ENCODE measurements around the gene SEMA6D. TPM values are rescaled to one million over a fixed set of nuclear protein-coding genes. Genes with fewer than 3 reads are reported as not detected.

The SEMA6D gene
- total RNA-seq, 4 donors from 2014 or later = 9.3 to 17.7 (median 14.3) TPM

DNA sequence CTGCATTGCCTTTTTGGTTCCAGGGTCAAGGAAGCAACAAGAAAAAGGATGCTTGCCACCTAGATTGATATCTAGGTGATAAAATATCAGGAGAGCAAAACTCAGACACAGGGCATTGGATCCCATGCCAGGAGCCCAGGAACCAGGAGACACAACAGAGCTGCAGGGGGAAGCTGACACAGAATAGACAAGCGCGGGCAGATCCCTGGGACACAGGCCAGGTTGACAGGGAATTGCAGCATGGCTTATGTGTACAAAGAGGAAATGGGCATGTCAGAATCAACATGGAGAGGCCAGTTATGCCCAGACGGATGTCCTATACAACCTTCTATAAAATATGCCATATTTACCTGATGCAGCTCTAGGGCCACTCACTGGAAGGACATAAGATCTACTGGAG lies 84.2 kb downstream of the SEMA6D start:
- TF ChIP-seq POLR2A (IDR thresholded peaks at IDR 0.05) = no peak
- TF ChIP-seq, protein P1, sequence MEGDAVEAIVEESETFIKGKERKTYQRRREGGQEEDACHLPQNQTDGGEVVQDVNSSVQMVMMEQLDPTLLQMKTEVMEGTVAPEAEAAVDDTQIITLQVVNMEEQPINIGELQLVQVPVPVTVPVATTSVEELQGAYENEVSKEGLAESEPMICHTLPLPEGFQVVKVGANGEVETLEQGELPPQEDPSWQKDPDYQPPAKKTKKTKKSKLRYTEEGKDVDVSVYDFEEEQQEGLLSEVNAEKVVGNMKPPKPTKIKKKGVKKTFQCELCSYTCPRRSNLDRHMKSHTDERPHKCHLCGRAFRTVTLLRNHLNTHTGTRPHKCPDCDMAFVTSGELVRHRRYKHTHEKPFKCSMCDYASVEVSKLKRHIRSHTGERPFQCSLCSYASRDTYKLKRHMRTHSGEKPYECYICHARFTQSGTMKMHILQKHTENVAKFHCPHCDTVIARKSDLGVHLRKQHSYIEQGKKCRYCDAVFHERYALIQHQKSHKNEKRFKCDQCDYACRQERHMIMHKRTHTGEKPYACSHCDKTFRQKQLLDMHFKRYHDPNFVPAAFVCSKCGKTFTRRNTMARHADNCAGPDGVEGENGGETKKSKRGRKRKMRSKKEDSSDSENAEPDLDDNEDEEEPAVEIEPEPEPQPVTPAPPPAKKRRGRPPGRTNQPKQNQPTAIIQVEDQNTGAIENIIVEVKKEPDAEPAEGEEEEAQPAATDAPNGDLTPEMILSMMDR (IDR thresholded peaks at IDR 0.05) = no peak
- no peaks in the 10 kb centered on the region for H3K36me3 ChIP-seq
- no peak overlapping the region for H3K4me3 ChIP-seq (replicated peaks in 1 of 3)
- WGBS, 2 donors = 92 to 94% methylated on average over 3 of the region's 3 CpGs
- H3K27me3 ChIP-seq = no peaks in the 10 kb centered on the region
- DNase-seq = no peak
- H3K27ac ChIP-seq = no peak overlapping the region
- no peaks in the 10 kb centered on the region for H3K4me1 ChIP-seq
- no peaks in the 10 kb centered on the region for H3K9me3 ChIP-seq
- intact Hi-C loops (cut with DNase I) = loop anchor here (10.0 kb wide), 1 partner anchor 87 kb away; the partner anchor contains the start of gene SEMA6D

DNA sequence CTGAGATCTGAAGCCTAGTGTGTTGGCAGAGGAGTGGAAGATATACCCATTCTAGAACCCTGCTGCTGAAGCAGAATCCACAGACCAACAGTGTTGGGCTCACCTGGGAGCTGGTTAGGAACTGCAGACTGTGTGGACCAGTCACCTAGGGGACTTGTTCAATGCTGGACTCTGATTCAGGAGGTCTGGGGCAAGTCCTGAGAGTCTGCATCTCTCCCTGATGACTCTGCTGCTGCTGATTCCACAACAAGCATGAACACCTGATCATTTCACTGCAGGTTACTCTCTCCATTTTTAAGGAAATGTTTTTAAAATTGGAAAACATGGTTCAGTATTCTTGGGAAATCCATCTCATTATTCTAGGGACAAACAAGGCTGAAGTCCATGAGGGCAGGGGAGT lies 84.9 kb downstream of the SEMA6D start:
- Histone ChIP-seq H3K4me3 (replicated peaks in 1 of 3) (no peak overlapping the region), H3K9me3 (no peaks in the 10 kb centered on the region), H3K27me3 (no peaks in the 10 kb centered on the region), H3K4me1 (no peaks in the 10 kb centered on the region), H3K27ac (no peak overlapping the region), H3K36me3 (no peaks in the 10 kb centered on the region)
- TF ChIP-seq POLR2A (IDR thresholded peaks at IDR 0.05) = no peak
- TF ChIP-seq, protein P1 (IDR thresholded peaks at IDR 0.05) = no peak
- DNase-seq = no peak
- intact Hi-C loops (cut with DNase I) = loop anchor here (10.0 kb wide), 1 partner anchor 87 kb away; the partner anchor contains the start of gene SEMA6D

DNA sequence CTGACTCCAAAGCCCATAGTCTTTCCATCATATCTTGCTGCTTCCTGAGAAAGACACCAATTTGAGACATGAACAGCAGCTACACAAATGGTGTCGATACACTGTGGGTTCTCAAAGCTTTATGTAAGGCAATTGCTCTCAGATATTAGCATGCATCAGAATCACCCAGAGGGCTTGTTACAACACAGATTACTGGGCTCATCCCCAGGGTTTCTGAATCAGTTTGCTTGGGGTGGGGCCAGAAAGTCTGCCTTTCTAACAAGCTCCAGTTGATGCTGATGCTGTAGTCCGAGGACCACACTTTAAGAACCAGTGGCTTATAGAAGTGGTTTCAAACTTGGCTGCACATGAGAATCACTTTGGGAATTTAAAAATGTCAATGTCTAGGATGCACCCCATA lies 86.5 kb downstream of the SEMA6D start:
- Histone ChIP-seq H3K27ac (no peak overlapping the region), H3K4me1 (no peaks in the 10 kb centered on the region), H3K4me3 (replicated peaks in 1 of 3) (no peak overlapping the region), H3K27me3 (no peaks in the 10 kb centered on the region), H3K9me3 (no peaks in the 10 kb centered on the region), H3K36me3 (no peaks in the 10 kb centered on the region)
- DNase-seq = no peak
- no peak for TF ChIP-seq POLR2A (IDR thresholded peaks at IDR 0.05)
- TF ChIP-seq, protein P1 (IDR thresholded peaks at IDR 0.05) = no peak
- intact Hi-C loops (cut with DNase I) = loop anchor here (10.0 kb wide), 1 partner anchor 89 kb away; the partner anchor contains the start of gene SEMA6D
- 65 to 80% methylated on average over 2 of the region's 2 CpGs for WGBS, 2 donors

DNA sequence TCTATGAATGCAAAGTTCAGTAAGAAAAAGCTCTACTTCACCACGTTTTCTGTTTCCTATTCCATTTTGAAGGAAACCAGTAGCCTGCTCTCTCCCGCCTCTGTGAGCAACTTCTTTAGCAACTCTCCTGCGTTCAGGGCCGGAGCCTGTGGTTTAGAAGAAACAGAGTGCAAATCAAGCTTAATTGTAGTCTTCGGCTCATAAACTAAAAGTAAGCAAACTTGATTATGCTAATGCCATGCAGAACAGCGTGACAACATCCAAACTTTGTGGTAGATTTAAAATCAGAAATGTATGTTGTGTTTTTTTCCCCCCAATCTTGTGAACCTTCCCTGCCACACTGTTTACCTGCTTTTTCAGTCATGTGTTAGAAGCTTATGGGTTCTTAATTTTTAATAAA lies 87.4 kb downstream of the SEMA6D start:
- intact Hi-C loops (cut with DNase I) = loop anchor here (10.0 kb wide), 1 partner anchor 90 kb away; the partner anchor contains the start of gene SEMA6D

DNA sequence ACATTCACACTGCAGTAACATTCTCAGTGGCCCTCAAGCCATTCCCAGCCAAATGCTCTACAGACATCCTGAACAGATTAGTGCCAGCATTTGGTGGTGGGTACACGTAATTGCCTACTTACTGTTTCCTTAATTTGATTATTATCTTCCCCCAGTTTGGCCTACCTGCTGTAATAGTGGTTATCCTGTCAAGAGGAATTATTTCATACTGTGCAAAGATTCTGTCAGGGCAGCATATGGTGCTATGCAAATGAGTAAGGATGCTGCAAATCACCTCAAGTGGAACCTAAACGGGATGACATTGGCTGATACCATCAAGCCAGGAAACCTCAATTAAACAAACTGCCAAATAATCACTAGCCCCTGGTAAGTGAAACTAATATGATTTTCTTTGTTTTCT lies 88.7 kb downstream of the SEMA6D start:
- intact Hi-C loops (cut with DNase I) = loop anchor here (10.0 kb wide), 1 partner anchor 91 kb away; the partner anchor contains the start of gene SEMA6D
- 66 to 79% methylated on average over 2 of the region's 2 CpGs for WGBS, 2 donors

More for the DNA sequence above, 87.4 kb downstream of the SEMA6D start:
- no peak for TF ChIP-seq POLR2A (IDR thresholded peaks at IDR 0.05)
- TF ChIP-seq, protein P1 (IDR thresholded peaks at IDR 0.05) = no peak
- H3K4me3 ChIP-seq (replicated peaks in 1 of 3) = no peak overlapping the region
- DNase-seq = no peak
- H3K27ac ChIP-seq = no peak overlapping the region
- no peaks in the 10 kb centered on the region for H3K9me3 ChIP-seq
- no peaks in the 10 kb centered on the region for H3K36me3 ChIP-seq
- H3K4me1 ChIP-seq = no peaks in the 10 kb centered on the region
- H3K27me3 ChIP-seq = no peaks in the 10 kb centered on the region
- 90% methylated on average over 6 of the region's 6 CpGs for WGBS, 2 donors

More for the DNA sequence above, 88.7 kb downstream of the SEMA6D start:
- H3K4me3 ChIP-seq (replicated peaks in 1 of 3) = no peak overlapping the region
- no peak for TF ChIP-seq POLR2A (IDR thresholded peaks at IDR 0.05)
- TF ChIP-seq, protein P1 (IDR thresholded peaks at IDR 0.05) = no peak
- no peaks in the 10 kb centered on the region for H3K36me3 ChIP-seq
- no peak overlapping the region for H3K27ac ChIP-seq
- no peak for DNase-seq
- no peaks in the 10 kb centered on the region for H3K9me3 ChIP-seq
- H3K27me3 ChIP-seq = no peaks in the 10 kb centered on the region
- peaks cover 0 to under 1% of the 10 kb centered on the region in 2 donors for H3K4me1 ChIP-seq
